Measurements from ENCODE around the gene SLC6A13. TPM values are rescaled to one million over a fixed set of nuclear protein-coding genes. Genes with fewer than 3 reads are reported as not detected.

The SLC6A13 gene
- total RNA-seq, 1 experiment from 2014 or later = not detected

- no peak overlapping the region for H3K4me2 ChIP-seq (ENCODE audit: low read length)
- ChIA-PET CTCF (no interaction called here), POLR2A (ENCODE audit: unreplicated experiment) (no interaction called here)
- no peaks in the 10 kb centered on the region for H3K9me3 ChIP-seq (ENCODE audit: low read length)
- H3K4me3 ChIP-seq (ENCODE audit: low read length) = no peak overlapping the region
- H3K79me2 ChIP-seq (ENCODE audit: low read length) = no peaks in the 10 kb centered on the region
- TF ChIP-seq EZH2 (IDR thresholded peaks at IDR 0.05; ENCODE audit: low read length, unreplicated experiment) = no peak
- TF ChIP-seq EZH2phosphoT487 (IDR thresholded peaks at IDR 0.05; ENCODE audit: borderline replicate concordance, low read length) = no peak
- no peak for TF ChIP-seq CTCF (conservative IDR thresholded peaks at IDR 0.05; ENCODE audit: low read depth, low read length)
- H3K4me1 ChIP-seq (ENCODE audit: insufficient read depth, low read length) = peaks cover 16% of the 10 kb centered on the region
- DNase-seq = no peak
- no peaks in the 10 kb centered on the region for H3K27me3 ChIP-seq (ENCODE audit: low read length)
- H4K20me1 ChIP-seq (ENCODE audit: low read length) = no peaks in the 10 kb centered on the region
- no peak overlapping the region for H2AFZ ChIP-seq (ENCODE audit: low read length)
- intact Hi-C loops (cut with micrococcal nuclease) = no loop called here
- no peaks in the 10 kb centered on the region for H3K36me3 ChIP-seq (ENCODE audit: low read depth, low read length)
- no peak for ATAC-seq
- no TSS peak for BruUV-seq (replicated peaks)
- H3F3A ChIP-seq (ENCODE audit: low read length, unreplicated experiment) = peaks cover 4% of the 10 kb centered on the region
- no peaks in the 10 kb centered on the region for H3K9me2 ChIP-seq (replicated peaks; ENCODE audit: low read length)
- H3K27ac ChIP-seq (ENCODE audit: low read length) = no peak overlapping the region
- H3K9ac ChIP-seq (ENCODE audit: low read length) = no peak overlapping the region
These were observed 77.1 kb downstream of the SLC6A13 start for GRCh38 chr12:185576-185955.

GRCh38 chr12:184811-185575 lies 77.6 kb downstream of the SLC6A13 start:
- H3K27me3 ChIP-seq (ENCODE audit: low read length) = no peaks in the 10 kb centered on the region
- H3K79me2 ChIP-seq (ENCODE audit: low read length) = no peaks in the 10 kb centered on the region
- no TSS peak for BruUV-seq (replicated peaks)
- H3K9me2 ChIP-seq (replicated peaks; ENCODE audit: low read length) = no peaks in the 10 kb centered on the region
- H3K4me3 ChIP-seq (ENCODE audit: low read length) = no peak overlapping the region
- intact Hi-C loops (cut with micrococcal nuclease) = no loop called here
- ATAC-seq = no peak
- DNase-seq = no peak
- peaks cover 4% of the 10 kb centered on the region for H3F3A ChIP-seq (ENCODE audit: low read length, unreplicated experiment)
- no peak overlapping the region for H3K4me2 ChIP-seq (ENCODE audit: low read length)
- ChIA-PET POLR2A (ENCODE audit: unreplicated experiment) (no interaction called here), CTCF (no interaction called here)
- no peaks in the 10 kb centered on the region for H3K9me3 ChIP-seq (ENCODE audit: low read length)
- no peaks in the 10 kb centered on the region for H3K36me3 ChIP-seq (ENCODE audit: low read depth, low read length)
- no peak overlapping the region for H3K27ac ChIP-seq (ENCODE audit: low read length)
- peaks cover 16% of the 10 kb centered on the region for H3K4me1 ChIP-seq (ENCODE audit: insufficient read depth, low read length)
- H4K20me1 ChIP-seq (ENCODE audit: low read length) = no peaks in the 10 kb centered on the region
- H2AFZ ChIP-seq (ENCODE audit: low read length) = no peak overlapping the region
- TF ChIP-seq EZH2phosphoT487 (IDR thresholded peaks at IDR 0.05; ENCODE audit: borderline replicate concordance, low read length) (no peak), EZH2 (IDR thresholded peaks at IDR 0.05; ENCODE audit: low read length, unreplicated experiment) (no peak), CTCF (conservative IDR thresholded peaks at IDR 0.05; ENCODE audit: low read depth, low read length) (no peak)
- no peak overlapping the region for H3K9ac ChIP-seq (ENCODE audit: low read length)

- Histone ChIP-seq H3F3A (ENCODE audit: low read length, unreplicated experiment) (peaks cover 4% of the 10 kb centered on the region), H3K36me3 (ENCODE audit: low read depth, low read length) (no peaks in the 10 kb centered on the region), H3K9me3 (ENCODE audit: low read length) (no peaks in the 10 kb centered on the region), H2AFZ (ENCODE audit: low read length) (0 out of 2 replicates have a peak overlapping the region, but pooled peaks have one; percentile 18), H3K79me2 (ENCODE audit: low read length) (no peaks in the 10 kb centered on the region), H3K27ac (ENCODE audit: low read length) (peak overlapping the region; percentile 92), H3K27me3 (ENCODE audit: low read length) (no peaks in the 10 kb centered on the region), H3K4me2 (ENCODE audit: low read length) (peak overlapping the region; percentile 26), H4K20me1 (ENCODE audit: low read length) (no peaks in the 10 kb centered on the region), H3K4me1 (ENCODE audit: insufficient read depth, low read length) (peaks cover 16% of the 10 kb centered on the region), H3K9ac (ENCODE audit: low read length) (peak overlapping the region; percentile 78), H3K4me3 (ENCODE audit: low read length) (no peak overlapping the region), H3K9me2 (replicated peaks; ENCODE audit: low read length) (no peaks in the 10 kb centered on the region)
- ATAC-seq (peak; percentile 97), DNase-seq (peak; percentile 84)
- ChIA-PET POLR2A (ENCODE audit: unreplicated experiment) (no interaction called here), CTCF (no interaction called here)
- BruUV-seq (replicated peaks) = no TSS peak
- TF ChIP-seq EZH2 (IDR thresholded peaks at IDR 0.05; ENCODE audit: low read length, unreplicated experiment) (no peak), EZH2phosphoT487 (IDR thresholded peaks at IDR 0.05; ENCODE audit: borderline replicate concordance, low read length) (no peak), CTCF (conservative IDR thresholded peaks at IDR 0.05; ENCODE audit: low read depth, low read length) (no peak)
- intact Hi-C loops (cut with micrococcal nuclease) = no loop called here
These were observed 80.2 kb downstream of the SLC6A13 start for GRCh38 chr12:182381-182892.

Data from PC-3 (cell line).